Activated CD8-positive, alpha-beta T cell treated with anti-CD3 and anti-CD28 coated beads for 36 hours (primary cell): ENCODE data around the gene PIK3R2. TPM values are rescaled to one million over a fixed set of nuclear protein-coding genes. Genes with fewer than 3 reads are reported as not detected.

Source experiments
- ATAC-seq: fragments of 200-7000 bp; cut with Tn5 transposase; one replicate; pipeline ENCODE4 v1.10.0; 2021; ENCODE audit warnings: mild to moderate bottlenecking, moderate library complexity
- CTCF ChIA-PET: fragments of 350-600 bp; sonication (Branson Sonifier 250); formaldehyde crosslinking; loops from one replicate; lab custom pipeline; 2021; ENCODE audit warnings: antibody characterized with exemption; lab: Charles Lee
- POLR2A ChIA-PET: fragments of 350-600 bp; sonication (Branson Sonifier 250); formaldehyde crosslinking; loops from one replicate; lab custom pipeline; 2021; ENCODE audit warnings: antibody characterized with exemption; lab: Charles Lee
- DNase-seq: peaks from one replicate; pipeline ENCODE4 v3.0.0-alpha.2; 2020
- H3K27ac Mint-ChIP-seq: one replicate; pipeline ENCODE4 v1.8.0; 2021; ENCODE audit warnings: mild to moderate bottlenecking, mixed read lengths
- H3K27me3 Mint-ChIP-seq: one replicate; pipeline ENCODE4 v1.8.0; 2021; ENCODE audit warnings: mixed read lengths
- H3K36me3 Mint-ChIP-seq: one replicate; pipeline ENCODE4 v1.8.0; 2021; ENCODE audit warnings: low read depth, mixed read lengths
- H3K4me1 Mint-ChIP-seq: one replicate; pipeline ENCODE4 v1.8.0; 2021; ENCODE audit warnings: low read depth, mixed read lengths
- H3K4me3 Mint-ChIP-seq: one replicate; pipeline ENCODE4 v1.8.0; 2021; ENCODE audit warnings: mild to moderate bottlenecking, moderate library complexity, mixed read lengths
- H3K9me3 Mint-ChIP-seq: one replicate; pipeline ENCODE4 v1.8.0; 2021; ENCODE audit warnings: mixed read lengths
- intact Hi-C: fragments of 100-400 bp; cut with micrococcal nuclease; formaldehyde crosslinking; loops from one replicate; pipeline ENCODE4 v1.10.0; 2022
- total RNA-seq, 2 experiments: library from RNA; stranded (reverse); gene quantifications; one replicate each; pipeline ENCODE4 v1.2.3, GENCODE V29; 2021
- TF ChIP-seq, protein P1 (sequence below): fragments of 200-600 bp; IDR thresholded peaks from one replicate; pipeline ENCODE4 v1.8.0; 2022; ENCODE audit warnings: antibody characterized with exemption, mild to moderate bottlenecking

PIK3R2 gene
- total RNA-seq, 2 experiments from 2014 or later, result 15.0 to 15.8 TPM

DNA sequence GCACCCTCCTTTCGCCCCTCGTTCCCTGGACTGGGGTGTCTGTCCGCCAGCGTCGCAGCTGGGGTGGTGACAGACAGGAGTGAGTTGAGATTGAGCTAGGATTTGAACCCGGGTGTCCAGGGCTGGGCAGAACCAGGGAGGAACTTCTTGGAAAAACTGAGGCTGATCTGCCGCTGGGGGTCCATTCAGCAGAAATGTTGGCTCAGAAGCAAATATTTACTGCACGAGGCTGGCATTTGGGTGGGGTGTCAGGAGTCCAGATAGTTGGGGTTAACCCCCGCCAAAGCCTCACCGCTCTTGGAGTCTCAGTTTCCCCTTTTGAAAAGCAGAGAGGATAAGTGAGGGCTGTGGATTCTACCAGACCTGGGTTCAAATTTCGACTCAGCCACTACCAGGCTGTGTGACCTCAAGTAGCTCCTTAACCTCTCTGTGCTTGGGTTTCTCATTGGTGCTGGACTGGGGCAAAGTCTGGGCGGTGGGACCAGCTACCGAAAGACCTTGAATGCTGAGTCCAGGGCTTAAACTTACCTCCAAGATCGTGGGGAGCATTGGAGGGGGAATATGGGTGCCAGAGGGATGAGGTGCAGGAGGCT lies 34.4 kb upstream of the PIK3R2 start:
- H3K27me3 Mint-ChIP-seq, result no peaks in the 10 kb centered on the region

DNA sequence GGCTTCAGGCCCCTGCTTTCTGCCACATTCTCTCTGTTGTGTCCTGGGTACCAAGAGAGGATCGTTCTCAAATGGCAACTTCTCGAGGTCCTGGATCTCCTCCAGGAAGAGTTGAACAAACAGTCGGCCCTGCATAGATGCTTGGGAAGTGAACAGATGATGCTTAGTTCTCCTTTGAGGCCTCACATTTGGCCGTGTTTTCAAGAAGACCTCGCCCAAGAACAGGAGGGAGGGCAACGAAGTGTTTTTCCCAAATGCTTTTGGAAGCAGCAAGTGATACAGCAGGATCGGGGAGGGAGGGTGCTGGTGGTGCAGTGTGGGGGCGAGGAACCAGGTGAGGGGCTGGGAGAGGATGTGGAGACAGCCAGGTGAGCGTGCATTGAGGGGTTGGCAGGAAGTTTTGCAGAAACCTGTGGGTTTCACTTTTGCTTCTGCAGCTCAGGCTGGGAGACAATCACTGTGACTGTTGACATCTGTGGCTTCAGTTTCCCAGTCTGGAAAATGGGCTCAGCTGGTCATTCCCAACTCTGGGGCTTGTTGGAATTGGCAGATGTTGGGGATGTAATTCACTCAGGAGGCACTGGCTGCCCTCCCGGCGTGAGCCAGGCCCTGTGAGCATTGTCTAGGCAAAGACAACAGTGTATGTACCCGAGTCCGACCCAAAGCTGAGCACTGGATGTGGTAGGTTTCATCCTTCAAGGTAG lies 33.8 kb upstream of the PIK3R2 start:
- peak; percentile 57 for DNase-seq
- Mint-ChIP-seq H3K9me3 (no peaks in the 10 kb centered on the region), H3K4me3 (peak overlapping the region; percentile 77), H3K27me3 (no peaks in the 10 kb centered on the region), H3K36me3 (peaks cover 8% of the 10 kb centered on the region), H3K4me1 (peaks cover 31% of the 10 kb centered on the region), H3K27ac (peak overlapping the region; percentile 86)
- TF ChIP-seq, protein P1, sequence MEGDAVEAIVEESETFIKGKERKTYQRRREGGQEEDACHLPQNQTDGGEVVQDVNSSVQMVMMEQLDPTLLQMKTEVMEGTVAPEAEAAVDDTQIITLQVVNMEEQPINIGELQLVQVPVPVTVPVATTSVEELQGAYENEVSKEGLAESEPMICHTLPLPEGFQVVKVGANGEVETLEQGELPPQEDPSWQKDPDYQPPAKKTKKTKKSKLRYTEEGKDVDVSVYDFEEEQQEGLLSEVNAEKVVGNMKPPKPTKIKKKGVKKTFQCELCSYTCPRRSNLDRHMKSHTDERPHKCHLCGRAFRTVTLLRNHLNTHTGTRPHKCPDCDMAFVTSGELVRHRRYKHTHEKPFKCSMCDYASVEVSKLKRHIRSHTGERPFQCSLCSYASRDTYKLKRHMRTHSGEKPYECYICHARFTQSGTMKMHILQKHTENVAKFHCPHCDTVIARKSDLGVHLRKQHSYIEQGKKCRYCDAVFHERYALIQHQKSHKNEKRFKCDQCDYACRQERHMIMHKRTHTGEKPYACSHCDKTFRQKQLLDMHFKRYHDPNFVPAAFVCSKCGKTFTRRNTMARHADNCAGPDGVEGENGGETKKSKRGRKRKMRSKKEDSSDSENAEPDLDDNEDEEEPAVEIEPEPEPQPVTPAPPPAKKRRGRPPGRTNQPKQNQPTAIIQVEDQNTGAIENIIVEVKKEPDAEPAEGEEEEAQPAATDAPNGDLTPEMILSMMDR, result no peak
- CTCF ChIA-PET, result interaction anchor here (0.7 to 3.2 kb wide), 6 partner anchors 32 to 112 kb away, joined by 3 to 13 read pairs (median 4); partner anchors contain the start of genes ARRDC2 and PIK3R2
- intact Hi-C loops, result no loop called here
- POLR2A ChIA-PET, result interaction anchor here (0.7 to 5.2 kb wide), 8 partner anchors 8 to 162 kb away, joined by 3 to 18 read pairs (median 4); partner anchors contain the start of genes JUND, MAST3 and PIK3R2
- ATAC-seq, result peak; percentile 28

More for the DNA sequence above, 34.4 kb upstream of the PIK3R2 start:
- ChIA-PET POLR2A (interaction anchor here (0.7 to 5.2 kb wide), 7 partner anchors 9 to 42 kb away, joined by 3 to 18 read pairs (median 3); partner anchors contain the start of genes MAST3 and PIK3R2), CTCF (interaction anchor here (1.1 to 3.2 kb wide), 6 partner anchors 34 to 270 kb away, joined by 3 to 13 read pairs (median 4); partner anchors contain the start of genes ARRDC2 and PIK3R2)
- ATAC-seq (no peak), DNase-seq (no peak)
- Mint-ChIP-seq H3K4me1 (peaks cover 31% of the 10 kb centered on the region), H3K27ac (peak overlapping the region; percentile 86), H3K9me3 (no peaks in the 10 kb centered on the region), H3K4me3 (peak overlapping the region; percentile 77), H3K36me3 (peaks cover 5% of the 10 kb centered on the region)
- intact Hi-C loops, result no loop called here
- TF ChIP-seq, protein P1, result no peak

DNA sequence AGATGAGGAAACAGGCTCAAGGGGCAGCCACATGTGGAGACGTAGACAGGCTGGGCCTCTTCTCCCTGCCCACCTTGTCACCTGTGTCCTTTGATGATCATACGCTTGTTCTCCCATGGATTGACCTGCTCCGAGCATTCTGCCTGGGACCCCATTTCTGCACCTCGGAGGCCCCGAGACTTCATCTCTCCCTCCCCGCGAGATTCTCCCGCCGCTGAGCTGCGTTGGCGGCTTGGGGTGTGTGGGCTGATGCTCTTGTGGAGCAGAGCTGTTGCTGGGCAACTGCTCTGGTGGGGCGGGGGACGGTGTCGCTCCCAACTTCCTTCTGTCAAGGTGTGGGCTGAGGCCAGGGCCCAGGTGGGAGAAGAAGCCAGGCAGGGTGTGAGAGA lies 33.3 kb upstream of the PIK3R2 start:
- H3K27me3 Mint-ChIP-seq, result no peaks in the 10 kb centered on the region
- peaks cover 31% of the 10 kb centered on the region for H3K4me1 Mint-ChIP-seq

DNA sequence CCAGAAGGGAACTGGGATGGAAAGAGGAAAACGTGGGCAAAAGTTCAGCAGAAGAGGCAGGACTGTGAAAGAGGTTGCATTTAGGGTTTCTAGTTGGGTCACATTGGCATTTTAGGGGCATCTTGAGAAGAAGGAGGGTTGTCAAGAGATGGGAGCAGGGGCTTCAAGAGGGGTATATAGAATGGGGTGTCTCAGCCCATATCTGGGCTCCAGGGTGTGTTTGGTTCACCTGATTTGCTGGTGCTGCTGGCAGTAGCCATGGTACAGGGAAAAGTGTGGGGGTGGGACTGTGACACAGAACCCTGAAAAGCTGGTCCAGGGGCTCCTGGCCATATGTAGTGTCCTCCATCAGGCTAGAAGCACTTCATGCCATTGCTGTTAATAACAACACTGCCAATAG lies 32.8 kb upstream of the PIK3R2 start:
- POLR2A ChIA-PET, result interaction anchor here (0.7 to 5.2 kb wide), 6 partner anchors 8 to 161 kb away, joined by 3 to 18 read pairs (median 4); partner anchors contain the start of genes JUND and PIK3R2
- H3K9me3 Mint-ChIP-seq, result no peaks in the 10 kb centered on the region
- no peaks in the 10 kb centered on the region for H3K27me3 Mint-ChIP-seq
- no peak for ATAC-seq
- peak overlapping the region; percentile 86 for H3K27ac Mint-ChIP-seq
- peaks cover 13% of the 10 kb centered on the region for H3K36me3 Mint-ChIP-seq
- CTCF ChIA-PET, result interaction anchor here (1.3 to 3.2 kb wide), 3 partner anchors 33 to 113 kb away, joined by 4 to 13 read pairs (median 8); partner anchors contain the start of genes ARRDC2 and PIK3R2
- H3K4me1 Mint-ChIP-seq, result peaks cover 31% of the 10 kb centered on the region
- intact Hi-C loops, result no loop called here
- TF ChIP-seq, protein P1, result no peak
- H3K4me3 Mint-ChIP-seq, result peak overlapping the region; percentile 77
- DNase-seq, result no peak

More for the DNA sequence above, 33.3 kb upstream of the PIK3R2 start:
- ATAC-seq (peak; percentile 41), DNase-seq (peak; percentile 75)
- TF ChIP-seq, protein P1, result no peak
- no peaks in the 10 kb centered on the region for H3K9me3 Mint-ChIP-seq
- peak overlapping the region; percentile 77 for H3K4me3 Mint-ChIP-seq
- intact Hi-C loops, result no loop called here
- ChIA-PET POLR2A (interaction anchor here (0.7 to 5.2 kb wide), 6 partner anchors 9 to 161 kb away, joined by 3 to 18 read pairs (median 4); partner anchors contain the start of genes JUND and PIK3R2), CTCF (interaction anchor here (0.7 to 3.2 kb wide), 4 partner anchors 31 to 112 kb away, joined by 3 to 13 read pairs (median 6); partner anchors contain the start of genes ARRDC2 and PIK3R2)
- peak overlapping the region; percentile 86 for H3K27ac Mint-ChIP-seq
- H3K36me3 Mint-ChIP-seq, result peaks cover 13% of the 10 kb centered on the region
